HFF-Myc (cell line): Measurements from ENCODE around the gene KBTBD3.
A peak's percentile ranks its signal among the peaks of the same experiment; 100 is the strongest.

Experiments used
- DNase-seq: peaks from one replicate; pipeline ENCODE4 v3.0.0-alpha.2; 2011; ENCODE audit warnings: low read depth; ENCODE audit errors: extremely low read depth
- H3K4me3 ChIP-seq: replicated peaks from 2 replicates; pipeline ENCODE4 v1.5.1; 2011; ENCODE audit warnings: low read depth, mild to moderate bottlenecking, control low read depth, low read length
- TF ChIP-seq, protein P1 (sequence below): IDR thresholded peaks from 2 replicates; pipeline ENCODE4 v1.5.1; 2012; ENCODE audit warnings: mild to moderate bottlenecking, low read depth, low read length, control low read depth; ENCODE audit errors: missing control alignments

The KBTBD3 gene

DNA sequence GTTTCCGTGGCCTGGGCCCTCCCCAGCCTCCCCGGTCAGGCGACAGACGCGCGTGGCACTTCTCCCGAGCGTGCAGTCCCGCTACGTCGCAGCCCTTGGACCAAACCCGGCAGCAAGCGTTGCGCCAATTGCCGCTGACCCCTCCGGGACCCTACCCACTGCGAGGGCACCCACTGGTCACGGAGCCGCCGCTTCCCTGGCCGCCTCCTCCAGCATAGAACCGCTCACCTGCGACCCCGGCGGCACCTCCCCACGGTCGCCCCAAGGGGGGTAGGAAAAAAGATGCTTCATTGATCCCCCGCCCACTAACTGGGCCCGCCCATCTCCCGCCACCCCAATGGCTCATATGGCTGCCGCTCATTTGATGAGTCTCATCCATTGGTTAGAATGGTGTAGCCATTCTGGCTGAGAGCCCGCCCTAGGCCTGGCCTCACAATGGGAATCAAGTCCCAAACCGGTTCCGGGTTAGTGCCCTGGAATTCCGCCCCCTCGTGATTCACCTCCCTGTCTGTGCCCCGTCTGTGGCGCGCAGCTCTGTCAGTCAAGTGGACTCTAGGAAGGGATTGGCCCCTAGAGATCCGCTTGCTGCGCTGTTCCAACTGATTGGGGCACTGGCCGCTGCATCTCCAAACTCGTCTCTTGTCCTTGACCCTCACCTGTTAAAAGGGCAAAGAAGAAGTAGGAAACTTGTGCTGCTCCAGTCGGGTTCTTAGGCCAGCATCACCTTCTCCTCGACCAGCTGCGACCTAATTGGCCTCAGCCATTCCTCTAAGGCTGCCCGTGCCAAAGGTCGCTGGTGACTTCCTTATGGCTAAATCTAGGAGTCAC lies 55.0 kb downstream of the KBTBD3 start, which contains the start of gene MSANTD4:
Gene MSANTD4, minus strand, starts transcription at position 274 of the 828 bp plus-strand sequence. CDS start 11,323 bp downstream, outside the sequence.
- peak; percentile 98 for DNase-seq
- H3K4me3 ChIP-seq = peak within 1 kb of the TSS; percentile 89
- TF ChIP-seq, protein P1, sequence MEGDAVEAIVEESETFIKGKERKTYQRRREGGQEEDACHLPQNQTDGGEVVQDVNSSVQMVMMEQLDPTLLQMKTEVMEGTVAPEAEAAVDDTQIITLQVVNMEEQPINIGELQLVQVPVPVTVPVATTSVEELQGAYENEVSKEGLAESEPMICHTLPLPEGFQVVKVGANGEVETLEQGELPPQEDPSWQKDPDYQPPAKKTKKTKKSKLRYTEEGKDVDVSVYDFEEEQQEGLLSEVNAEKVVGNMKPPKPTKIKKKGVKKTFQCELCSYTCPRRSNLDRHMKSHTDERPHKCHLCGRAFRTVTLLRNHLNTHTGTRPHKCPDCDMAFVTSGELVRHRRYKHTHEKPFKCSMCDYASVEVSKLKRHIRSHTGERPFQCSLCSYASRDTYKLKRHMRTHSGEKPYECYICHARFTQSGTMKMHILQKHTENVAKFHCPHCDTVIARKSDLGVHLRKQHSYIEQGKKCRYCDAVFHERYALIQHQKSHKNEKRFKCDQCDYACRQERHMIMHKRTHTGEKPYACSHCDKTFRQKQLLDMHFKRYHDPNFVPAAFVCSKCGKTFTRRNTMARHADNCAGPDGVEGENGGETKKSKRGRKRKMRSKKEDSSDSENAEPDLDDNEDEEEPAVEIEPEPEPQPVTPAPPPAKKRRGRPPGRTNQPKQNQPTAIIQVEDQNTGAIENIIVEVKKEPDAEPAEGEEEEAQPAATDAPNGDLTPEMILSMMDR = no peak

DNA sequence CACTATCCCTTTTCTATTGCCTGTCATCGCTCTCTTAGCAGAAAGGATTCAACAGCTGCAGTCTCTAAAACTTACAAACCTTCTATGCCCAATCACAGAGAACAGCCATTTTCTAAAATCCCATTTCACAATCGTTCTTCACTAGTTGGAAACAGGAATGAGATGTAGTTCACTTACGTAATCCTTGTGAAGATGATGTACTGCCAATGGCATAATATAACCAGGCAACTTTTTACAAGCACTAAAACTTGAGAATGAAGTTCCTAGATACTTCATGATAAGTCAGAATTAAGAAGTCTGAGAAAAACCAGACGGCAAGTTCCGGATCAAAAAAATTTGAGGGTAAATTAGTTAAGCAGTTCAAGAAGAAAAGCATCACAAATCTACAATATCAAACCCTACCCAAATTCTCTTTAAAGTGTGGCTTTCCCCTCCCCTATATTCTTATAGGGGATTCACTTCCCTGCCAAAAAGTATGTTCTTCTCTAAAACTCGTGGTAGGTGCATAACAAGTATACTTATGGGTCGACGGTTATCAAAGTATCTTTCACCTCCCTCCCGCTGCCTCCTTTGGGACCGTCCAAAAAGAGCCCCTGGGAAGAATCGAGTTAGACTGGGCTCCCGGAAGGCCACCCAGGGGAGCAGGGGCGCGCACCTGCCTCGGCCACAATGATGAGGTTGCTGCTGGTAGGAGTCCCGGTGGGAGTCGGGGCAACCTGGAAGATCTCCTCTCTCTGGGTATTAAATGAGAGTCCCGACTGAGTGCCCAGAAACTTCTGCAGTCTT lies 55.8 kb downstream of the KBTBD3 start:
- no peak for DNase-seq
- peak overlapping the region; percentile 89 for H3K4me3 ChIP-seq
- TF ChIP-seq, protein P1 = no peak

DNA sequence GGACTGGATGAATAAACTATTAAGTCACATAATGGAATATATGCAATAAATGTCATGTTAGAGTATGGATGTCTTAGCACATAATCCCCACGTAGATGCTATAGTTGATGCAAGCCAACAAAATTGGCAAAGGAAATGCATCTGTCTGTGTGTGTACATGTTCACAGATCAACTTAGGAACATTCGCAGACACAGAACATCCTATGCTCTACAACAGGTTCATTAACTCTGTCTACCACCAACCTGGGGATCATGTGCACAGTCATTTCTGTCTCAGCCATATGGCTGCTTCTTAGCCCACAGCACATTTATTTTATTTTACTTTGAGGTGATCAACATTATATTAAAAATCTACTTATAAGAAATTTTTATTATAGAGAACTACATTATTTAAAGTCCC lies 60.1 kb downstream of the KBTBD3 start:
- no peak for DNase-seq
- TF ChIP-seq, protein P1 = no peak
- H3K4me3 ChIP-seq = no peak overlapping the region

DNA sequence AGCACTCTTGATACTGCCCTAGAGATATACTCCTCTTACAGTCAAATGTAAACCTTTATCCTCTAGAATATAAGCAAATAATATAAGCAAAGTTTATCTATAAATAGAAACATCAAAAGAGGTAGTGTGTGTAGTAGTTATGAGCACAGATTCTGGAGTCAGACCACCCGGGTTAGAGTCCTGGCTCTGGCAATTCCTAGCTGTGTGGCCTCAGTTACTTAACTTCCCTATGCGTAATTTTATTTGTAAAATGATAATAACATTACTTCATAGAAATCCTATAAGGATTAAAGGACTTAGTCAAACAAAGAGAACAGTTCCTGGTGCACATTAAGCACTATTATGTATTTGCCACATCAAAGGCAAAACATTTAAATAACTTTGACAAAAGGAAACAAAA lies 62.1 kb downstream of the KBTBD3 start:
- no peak overlapping the region for H3K4me3 ChIP-seq
- DNase-seq = no peak
- TF ChIP-seq, protein P1 = no peak

DNA sequence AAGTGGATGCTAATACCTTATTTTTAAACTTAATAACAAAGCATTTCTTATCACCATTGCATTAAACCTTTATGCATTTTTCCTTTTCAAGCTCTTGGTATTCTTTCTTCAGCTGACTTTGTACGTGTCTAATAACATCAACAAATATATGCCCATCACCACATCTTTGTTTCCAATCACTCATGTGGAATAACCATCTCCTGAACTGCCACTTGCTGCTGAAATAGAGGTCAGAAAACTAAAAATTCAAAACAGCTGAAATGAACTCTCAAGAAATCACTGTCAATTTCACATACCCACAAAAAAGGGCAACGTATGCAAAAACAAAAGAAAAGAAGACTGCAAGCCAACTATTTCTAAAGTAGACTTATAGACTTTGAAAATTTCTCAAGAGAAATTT lies 62.5 kb downstream of the KBTBD3 start:
- DNase-seq = no peak
- no peak overlapping the region for H3K4me3 ChIP-seq
- TF ChIP-seq, protein P1 = no peak

DNA sequence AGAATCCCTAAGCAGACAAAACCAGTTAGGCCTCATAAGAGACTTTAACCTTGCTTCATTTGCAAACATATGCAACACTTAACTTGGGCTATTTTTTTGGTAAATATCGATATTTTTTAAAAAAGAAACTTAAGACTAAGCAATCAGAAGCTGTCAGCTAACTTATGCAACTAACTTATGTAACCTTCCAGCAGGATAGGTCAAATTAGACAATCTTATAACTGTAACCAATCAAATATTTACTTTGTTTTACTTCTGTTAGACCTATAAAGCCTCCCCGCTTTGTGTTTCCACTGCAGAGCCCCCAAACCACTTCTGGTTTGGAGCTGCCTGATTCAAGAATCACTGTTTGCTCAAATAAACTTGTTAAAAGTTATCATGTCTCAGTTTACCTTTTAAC lies 63.1 kb downstream of the KBTBD3 start:
- TF ChIP-seq, protein P1 = no peak
- H3K4me3 ChIP-seq = no peak overlapping the region

More for the DNA sequence above, 63.1 kb downstream of the KBTBD3 start:
- no peak for DNase-seq
